HFFc6 (cell line): ENCODE results near the gene C15orf39. TPM values are rescaled to one million over a fixed set of nuclear protein-coding genes. Genes with fewer than 3 reads are reported as not detected.
"Not testable (repeated sequence)": the region's sequence is repeated elsewhere in the genome, so short reads cannot be mapped to it uniquely, and the experiment has no call there.

ENCODE experiments used
- DNase-seq: peaks from one replicate; pipeline ENCODE4 v3.0.0-alpha.2; 2018
- H3K27ac Mint-ChIP-seq: 2 replicates; pipeline ENCODE4 v1.8.0; 2020; ENCODE audit warnings: mild to moderate bottlenecking, mixed read lengths
- H3K27me3 Mint-ChIP-seq: 2 replicates; pipeline ENCODE4 v1.8.0; 2021; ENCODE audit warnings: mild to moderate bottlenecking, moderate library complexity, mixed read lengths; ENCODE audit not compliant: insufficient read depth
- H3K36me3 Mint-ChIP-seq: 2 replicates; pipeline ENCODE4 v1.8.0; 2021; ENCODE audit warnings: low read depth, mixed read lengths
- H3K4me1 Mint-ChIP-seq: 2 replicates; pipeline ENCODE4 v1.8.0; 2020; ENCODE audit warnings: low read depth, mixed read lengths
- H3K4me3 Mint-ChIP-seq: 2 replicates; pipeline ENCODE4 v1.8.0; 2020; ENCODE audit warnings: mild to moderate bottlenecking, moderate library complexity, mixed read lengths
- H3K9me3 Mint-ChIP-seq: 2 replicates; pipeline ENCODE4 v1.8.0; 2020; ENCODE audit warnings: mild to moderate bottlenecking, mixed read lengths
- CTCF ChIP-seq: fragments of 200-600 bp; sonication (generic); IDR thresholded peaks from 2 replicates; pipeline ENCODE4 v1.5.0; 2021; ENCODE audit warnings: antibody characterized with exemption, mild to moderate bottlenecking
- total RNA-seq, 6 experiments: library from RNA; stranded (reverse); fragmentation: NEBNext Ultra II Directional; extraction: Animal tissue kit (Norgen Biotek cat#: 25700); gene quantifications; 2 replicates in 1 of 6; 3 replicates in 5 of 6; pipeline ENCODE4 v1.2.3, GENCODE V29; 2021

The C15orf39 gene
- total RNA-seq, 6 experiments from 2014 or later, result 8.8 to 14.8 (median 12.0) TPM

- Mint-ChIP-seq H3K4me1 (no peaks in the 10 kb centered on the region), H3K27me3 (peaks cover 72% of the 10 kb centered on the region), H3K27ac (no peak overlapping the region), H3K4me3 (no peak overlapping the region), H3K36me3 (no peaks in the 10 kb centered on the region), H3K9me3 (no peaks in the 10 kb centered on the region)
- no peak for TF ChIP-seq CTCF
- no peak for DNase-seq
Measured at GRCh38 chr15:75249726-75250125, 48.0 kb downstream of the C15orf39 start.

- peaks cover 65% of the 10 kb centered on the region for H3K27me3 Mint-ChIP-seq
- not testable (repeated sequence) for H3K9me3 Mint-ChIP-seq, DNase-seq, H3K4me1 Mint-ChIP-seq, H3K4me3 Mint-ChIP-seq, H3K36me3 Mint-ChIP-seq, H3K27ac Mint-ChIP-seq
Measured at GRCh38 chr15:75251343-75251742, 49.7 kb downstream of the C15orf39 start.

GRCh38 chr15:75252285-75252684 lies 50.6 kb downstream of the C15orf39 start:
- not testable (repeated sequence) for H3K36me3 Mint-ChIP-seq, DNase-seq, H3K27ac Mint-ChIP-seq, H3K9me3 Mint-ChIP-seq, H3K4me1 Mint-ChIP-seq, H3K4me3 Mint-ChIP-seq
- H3K27me3 Mint-ChIP-seq, result peaks cover 59% of the 10 kb centered on the region
- peak; percentile 29; the same call in 1 of the 2 replicates for TF ChIP-seq CTCF

- not testable (repeated sequence) for DNase-seq, H3K36me3 Mint-ChIP-seq, H3K27ac Mint-ChIP-seq, H3K4me3 Mint-ChIP-seq, H3K4me1 Mint-ChIP-seq, H3K27me3 Mint-ChIP-seq, H3K9me3 Mint-ChIP-seq
Measured at GRCh38 chr15:75258034-75258433, 56.4 kb downstream of the C15orf39 start, which contains the start of gene GOLGA6C. GOLGA6C (plus strand) TSS chr15:75258334; CDS start chr15:75258599, 265 bp downstream.

DNA sequence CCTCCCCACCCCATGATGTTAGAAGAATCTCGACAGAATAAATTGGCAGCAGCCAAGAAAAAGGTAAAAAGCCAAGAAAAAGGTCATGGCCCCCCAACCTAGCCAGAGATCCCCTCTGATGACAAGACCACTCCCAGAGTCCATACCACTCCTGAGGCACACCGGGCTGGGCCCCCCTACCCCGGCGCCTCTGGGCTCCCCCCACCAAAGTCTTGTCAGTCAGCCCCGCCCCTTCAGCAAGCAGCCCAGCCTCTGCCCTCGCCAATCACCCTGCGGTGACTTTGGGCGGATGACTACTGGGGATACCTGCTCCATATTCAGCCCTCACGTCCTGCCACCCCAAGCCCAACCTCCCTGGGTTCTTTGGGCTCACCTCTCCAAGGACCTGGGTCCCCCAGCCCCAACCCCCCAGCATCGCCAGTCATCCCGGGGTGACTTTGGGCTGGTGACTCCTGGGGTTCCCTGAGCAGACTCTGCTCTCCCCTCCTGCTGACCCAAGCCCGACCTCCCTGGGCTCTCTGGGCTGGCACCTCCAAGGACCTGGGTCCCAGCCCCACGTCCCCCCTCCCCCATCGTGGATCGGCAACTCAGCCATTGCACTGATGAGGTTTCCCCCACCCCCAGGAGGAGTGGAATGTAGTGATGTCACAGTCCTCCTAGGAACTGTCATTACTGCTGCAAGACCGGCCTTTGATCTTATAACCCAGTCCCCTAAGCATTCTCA lies 57.1 kb downstream of the C15orf39 start:
- H3K36me3 Mint-ChIP-seq, H3K27ac Mint-ChIP-seq, H3K4me1 Mint-ChIP-seq, H3K4me3 Mint-ChIP-seq, DNase-seq, H3K9me3 Mint-ChIP-seq, H3K27me3 Mint-ChIP-seq: not testable (repeated sequence)

DNA sequence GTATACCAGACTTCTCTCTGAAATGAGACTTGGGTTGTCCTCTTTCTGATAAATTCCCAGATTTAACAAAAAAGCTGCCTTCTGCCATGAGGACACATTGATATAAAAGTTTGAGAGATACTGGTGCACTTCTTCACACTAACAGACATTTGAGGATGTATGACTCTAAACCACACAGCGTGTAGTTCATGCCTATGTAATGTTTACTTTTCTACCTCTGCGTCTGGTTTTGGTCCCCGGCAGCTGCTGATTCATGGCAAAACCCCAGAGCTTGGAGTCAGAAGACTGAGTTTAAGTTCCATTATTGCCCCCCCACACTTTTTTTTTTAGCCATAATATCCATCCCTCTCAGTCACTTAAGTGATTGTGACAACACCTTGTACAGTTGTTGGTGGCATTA lies 58.2 kb downstream of the C15orf39 start:
- not testable (repeated sequence) for H3K4me1 Mint-ChIP-seq, H3K27ac Mint-ChIP-seq, H3K4me3 Mint-ChIP-seq, H3K36me3 Mint-ChIP-seq, DNase-seq, H3K27me3 Mint-ChIP-seq, H3K9me3 Mint-ChIP-seq

Other genes with a start within 250 kb of the C15orf39 start
- gene RPP25, start 245.1 kb upstream of the C15orf39 start, total RNA-seq, result 1 to 10 TPM in 5 of 6 experiments, under 1 TPM in 1; 0.76 to 1.7 (median 1.5) TPM
- gene SCAMP5, start 206.3 kb upstream of the C15orf39 start, total RNA-seq, result 10 to 100 TPM in 2 of 6 experiments, 1 to 10 TPM in 4; 6.4 to 11.2 (median 6.9) TPM
- gene PPCDC, start 178.3 kb upstream of the C15orf39 start, total RNA-seq, result 10 to 100 TPM in 5 of 6 experiments, 1 to 10 TPM in 1; 9.8 to 12.3 (median 11.2) TPM
- gene GOLGA6C, start 56.5 kb downstream of the C15orf39 start, total RNA-seq, result not detected
- not detected for gene GOLGA6D, start 81.0 kb downstream of the C15orf39 start, total RNA-seq
- gene COMMD4, start 134.2 kb downstream of the C15orf39 start, total RNA-seq, result 100 to 1,000 TPM in 5 of 6 experiments, 10 to 100 TPM in 1; 90.1 to 133 (median 109) TPM
- 1 to 10 TPM in 4 of 6 experiments, under 1 TPM in 2; 0.83 to 3.6 (median 2.4) TPM for gene NEIL1, start 145.2 kb downstream of the C15orf39 start, total RNA-seq
- 100 to 1,000 TPM in 4 of 6 experiments, 10 to 100 TPM in 2; 92.8 to 111 (median 105) TPM for gene MAN2C1, start 166.7 kb downstream of the C15orf39 start, total RNA-seq
- 10 to 100 TPM; 36.6 to 49.3 (median 39.8) TPM for gene SIN3A, start 249.8 kb downstream of the C15orf39 start, total RNA-seq